HepG2 (cell line): ENCODE data around the gene C1orf74. TPM values are rescaled to one million over a fixed set of nuclear protein-coding genes. Genes with fewer than 3 reads are reported as not detected.
A peak's percentile ranks its signal among the peaks of the same experiment; 100 is the strongest.

Experiments
- ASH2L ChIP-seq: fragments of 300-600, 200-600 bp; sonication (generic); IDR thresholded peaks from 2 replicates; pipeline ENCODE4 v1.7.0; 2017; ENCODE audit warnings: low read depth, mild to moderate bottlenecking, moderate library complexity, mixed read lengths, low read length; ENCODE audit not compliant: insufficient read length
- CBX2 ChIP-seq, 2 experiments: fragments of 200-600 bp in 1 of 2; sonication (generic); formaldehyde crosslinking in 1 of 2; IDR thresholded peaks; 2 replicates each; pipeline versions ENCODE4 v1.7.0 to v1.8.1; 2018 to 2022; ENCODE audit warnings: low read depth in 2 of 2, low read length in 1 of 2, mild to moderate bottlenecking in 1 of 2, missing genetic modification reagents in 1 of 2
- MATR3 ChIP-seq: sonication (generic); formaldehyde crosslinking; IDR thresholded peaks from 2 replicates; pipeline ENCODE4 v1.4.0; 2020; ENCODE audit warnings: missing genetic modification reagents
- MEIS1 ChIP-seq: sonication (generic); formaldehyde crosslinking; IDR thresholded peaks from 2 replicates; pipeline ENCODE4 v1.9.0; 2021; ENCODE audit warnings: mild to moderate bottlenecking, missing genetic modification reagents, moderate library complexity, borderline replicate concordance
- NFAT5 ChIP-seq: sonication (generic); formaldehyde crosslinking; IDR thresholded peaks from 2 replicates; pipeline ENCODE4 v1.4.0; 2020; ENCODE audit warnings: missing genetic modification reagents
- PLSCR1 ChIP-seq: sonication (generic); formaldehyde crosslinking; IDR thresholded peaks from 2 replicates; pipeline ENCODE4 v1.5.0; 2020; ENCODE audit warnings: missing genetic modification reagents, mild to moderate bottlenecking, borderline replicate concordance
- SAP130 ChIP-seq: IDR thresholded peaks from 2 replicates; pipeline ENCODE4 v1.6.1; 2016; ENCODE audit warnings: low read depth
- STAT5B ChIP-seq: sonication (generic); formaldehyde crosslinking; IDR thresholded peaks from 2 replicates; pipeline ENCODE4 v1.4.0; 2020; ENCODE audit warnings: missing genetic modification reagents
- SUZ12 ChIP-seq: fragments of 150-350 bp; IDR thresholded peaks from 2 replicates; pipeline ENCODE4 v1.6.1; 2014; ENCODE audit warnings: low read depth, low read length
- TGIF2 ChIP-seq: IDR thresholded peaks from 2 replicates; pipeline ENCODE4 v1.6.1; 2016; ENCODE audit warnings: control low read depth, missing compliant biosample characterization
- THAP9 ChIP-seq: sonication (generic); formaldehyde crosslinking; IDR thresholded peaks from 2 replicates; pipeline ENCODE4; 2020; ENCODE audit warnings: missing genetic modification reagents, mild to moderate bottlenecking, borderline replicate concordance
- ZNF451 ChIP-seq: sonication (generic); formaldehyde crosslinking; IDR thresholded peaks from 2 replicates; pipeline ENCODE4 v1.5.0; 2020; ENCODE audit warnings: mild to moderate bottlenecking, missing genetic modification reagents
- ZNF761 ChIP-seq: sonication (generic); formaldehyde crosslinking; conservative IDR thresholded peaks from 2 replicates; pipeline ENCODE4 v1.4.0; 2020; ENCODE audit warnings: mild to moderate bottlenecking, missing genetic modification reagents
- ZNF788 ChIP-seq: sonication (generic); formaldehyde crosslinking; IDR thresholded peaks from 2 replicates; pipeline ENCODE4 v1.5.0; 2020; ENCODE audit warnings: mild to moderate bottlenecking, missing genetic modification reagents, borderline replicate concordance
- polyA plus RNA-seq, 8 experiments: library from polyadenylated mRNA; depleted of rRNA in 3 of 8; stranded (reverse) in 7 of 8; unstranded in 1 of 8; fragments of >200 nt; fragmentation: Illumina TruSeq in 4 of 8; extraction: Trizol in 4 of 8; gene quantifications; 2 replicates each; pipeline versions ENCODE4 v1.2.1 to v1.2.3, GENCODE V29; 2011 to 2016; ENCODE audit warnings: low read depth in 4 of 8, missing spikeins in 1 of 8, mixed read lengths in 1 of 8; ENCODE audit not compliant: insufficient read depth in 1 of 8
- total RNA-seq, 5 experiments: library from RNA; depleted of rRNA; stranded (reverse); fragments of >200 nt; fragmentation: Illumina TruSeq; extraction: Trizol; gene quantifications; 2 replicates each; pipeline ENCODE4 v1.2.3, GENCODE V29; 2016; ENCODE audit warnings: low read depth in 1 of 5
- TF ChIP-seq, protein P1 (sequence below): sonication (generic); formaldehyde crosslinking; IDR thresholded peaks from 2 replicates; pipeline ENCODE4 v1.5.0; 2020; ENCODE audit warnings: missing genetic modification reagents
- TF ChIP-seq, protein P2 (sequence below): sonication (generic); formaldehyde crosslinking; IDR thresholded peaks from 2 replicates; pipeline ENCODE4 v1.4.0; 2020; ENCODE audit warnings: missing genetic modification reagents, borderline replicate concordance

Gene C1orf74
- total and polyA plus RNA-seq, 2 of the 13 experiments (the other 11 are each of a cell fraction or from before 2014, with no cell fraction given), result 0.33 to 0.71 TPM

DNA sequence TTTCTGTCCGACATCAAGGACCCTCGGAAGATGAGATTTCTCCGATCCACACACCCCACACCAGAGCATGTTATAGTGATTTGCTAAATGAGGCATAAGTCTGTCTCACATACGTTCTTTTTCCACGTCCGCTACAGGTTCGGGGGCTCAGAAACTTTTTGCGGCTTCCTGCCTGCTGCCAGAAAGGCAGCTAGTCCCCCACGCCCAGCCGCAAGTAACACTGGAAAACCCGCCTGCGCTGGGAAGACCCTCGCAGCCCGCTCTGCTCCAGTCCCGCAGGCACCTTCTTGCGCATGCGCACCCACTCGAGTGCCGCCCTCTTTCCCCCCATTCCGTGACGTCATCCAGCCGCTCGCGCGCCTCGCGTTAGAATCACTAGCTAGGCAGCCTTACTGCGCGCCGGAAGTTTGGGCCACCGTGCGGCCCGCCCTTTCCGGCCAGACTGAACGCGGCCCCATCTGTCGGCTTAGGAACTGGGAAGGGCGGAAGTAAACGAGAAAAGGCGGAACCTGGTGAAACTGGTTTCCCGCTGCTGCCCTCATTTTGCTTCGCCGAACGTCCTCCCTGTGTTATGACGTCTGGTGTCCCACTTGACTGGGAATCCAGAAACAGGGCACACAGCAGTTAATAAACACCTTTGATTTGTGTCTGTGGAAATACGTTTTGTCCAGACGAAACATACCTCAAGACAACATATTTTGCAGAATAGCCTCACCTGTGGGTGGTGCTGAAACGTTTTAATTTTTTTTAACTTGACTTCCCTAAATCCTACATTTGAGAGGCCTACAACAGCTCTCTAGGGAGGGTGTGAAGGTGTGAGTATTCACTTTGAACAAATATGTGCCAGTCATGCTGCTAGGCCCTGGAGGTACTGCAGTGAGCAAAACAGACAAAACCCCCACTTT lies at the start of gene C1orf74 (continued):
- TF ChIP-seq NFAT5 (CRISPR knock-in tag), result no peak
- no peak for TF ChIP-seq MATR3
- peak; percentile 58 for TF ChIP-seq SAP130
- no peak for TF ChIP-seq ASH2L
- peak; percentile 76; the same call in 1 of the 2 replicates for TF ChIP-seq THAP9 (CRISPR knock-in tag)
- no peak for TF ChIP-seq ZNF451 (CRISPR knock-in tag)
- no peak for TF ChIP-seq PLSCR1 (CRISPR knock-in tag)
- no peak for TF ChIP-seq STAT5B
- 0 out of 2 replicates have a peak, but pooled peaks have one; percentile 9 for TF ChIP-seq MEIS1
- peak; percentile 81; the same call in 1 of the 2 replicates for TF ChIP-seq ZNF788
- TF ChIP-seq, protein P1, sequence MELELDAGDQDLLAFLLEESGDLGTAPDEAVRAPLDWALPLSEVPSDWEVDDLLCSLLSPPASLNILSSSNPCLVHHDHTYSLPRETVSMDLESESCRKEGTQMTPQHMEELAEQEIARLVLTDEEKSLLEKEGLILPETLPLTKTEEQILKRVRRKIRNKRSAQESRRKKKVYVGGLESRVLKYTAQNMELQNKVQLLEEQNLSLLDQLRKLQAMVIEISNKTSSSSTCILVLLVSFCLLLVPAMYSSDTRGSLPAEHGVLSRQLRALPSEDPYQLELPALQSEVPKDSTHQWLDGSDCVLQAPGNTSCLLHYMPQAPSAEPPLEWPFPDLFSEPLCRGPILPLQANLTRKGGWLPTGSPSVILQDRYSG, result no peak
- no peak for TF ChIP-seq ZNF761
- TF ChIP-seq, protein P2, sequence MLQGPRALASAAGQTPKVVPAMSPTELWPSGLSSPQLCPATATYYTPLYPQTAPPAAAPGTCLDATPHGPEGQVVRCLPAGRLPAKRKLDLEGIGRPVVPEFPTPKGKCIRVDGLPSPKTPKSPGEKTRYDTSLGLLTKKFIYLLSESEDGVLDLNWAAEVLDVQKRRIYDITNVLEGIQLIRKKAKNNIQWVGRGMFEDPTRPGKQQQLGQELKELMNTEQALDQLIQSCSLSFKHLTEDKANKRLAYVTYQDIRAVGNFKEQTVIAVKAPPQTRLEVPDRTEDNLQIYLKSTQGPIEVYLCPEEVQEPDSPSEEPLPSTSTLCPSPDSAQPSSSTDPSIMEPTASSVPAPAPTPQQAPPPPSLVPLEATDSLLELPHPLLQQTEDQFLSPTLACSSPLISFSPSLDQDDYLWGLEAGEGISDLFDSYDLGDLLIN (CRISPR knock-in tag), result no peak
- TF ChIP-seq TGIF2 (CRISPR knock-in tag), result no peak
- TF ChIP-seq CBX2 (IDR thresholded peaks at IDR 0.05; ENCODE audit: low read depth, low read length), result no peak
- no peak for TF ChIP-seq CBX2 (CRISPR knock-in tag; IDR thresholded peaks at IDR 0.05; ENCODE audit: low read depth)
- TF ChIP-seq SUZ12, result no peak
